ENCODE data around the gene APOC1. TPM values are rescaled to one million over a fixed set of nuclear protein-coding genes. Genes with fewer than 3 reads are reported as not detected.

Gene APOC1
- total and polyA plus RNA-seq, 8 donors = 5.4 to 70.6 (median 17.6) TPM; not detected in 2

- H3K27me3 ChIP-seq = peaks cover 2 to 46% (median 27%) of the 10 kb centered on the region in 3 donors
- H3K36me3 ChIP-seq = peaks cover 27 to 42% (median 39%) of the 10 kb centered on the region in 4 donors
- no peak for TF ChIP-seq EP300 (IDR thresholded peaks at IDR 0.05)
- no peak for DNase-seq
- no peaks in the 10 kb centered on the region for H3K9me3 ChIP-seq
- 57 to 64% (median 62%) methylated on average over 11 to 12 of the region's 12 CpGs for WGBS, 5 donors
- H3K27ac ChIP-seq = no peak overlapping the region
- H3K4me3 ChIP-seq = no peak overlapping the region
- peaks cover 21 to 36% (median 28%) of the 10 kb centered on the region in 4 donors for H3K4me1 ChIP-seq
- intact Hi-C loops (cut with DNase I; ENCODE audit: low total_unique reads) = loop anchor here (5.0 kb wide), 1 partner anchor 43 kb away; the partner anchor contains the start of gene APOC2
These were observed 9.9 kb upstream of the APOC1 start for GRCh38 chr19:44904426-44904994.

- Histone ChIP-seq H3K27me3 (peaks cover 2 to 46% (median 27%) of the 10 kb centered on the region in 3 donors), H3K4me3 (peak within 1 kb of the TSS in 3 of 4 donors; percentile 26 to 32 (median 28)), H3K27ac (peak within 1 kb of the TSS in 1 of 5 donors; percentile 17), H3K36me3 (peaks cover 24 to 32% (median 29%) of the 10 kb centered on the region in 4 donors), H3K4me1 (peaks cover 21 to 36% (median 28%) of the 10 kb centered on the region in 4 donors), H3K9me3 (no peaks in the 10 kb centered on the region)
- TF ChIP-seq CTCF (IDR thresholded peaks at IDR 0.05) = no peak
- peak in 1 of 3 donors; percentile 14 for TF ChIP-seq POLR2AphosphoS5 (IDR thresholded peaks at IDR 0.05)
- intact Hi-C loops (cut with DNase I; ENCODE audit: low total_unique reads) = no loop called here
- DNase-seq = peak in 1 of 2 donors; percentile 55
- 2 to 3% (median 3%) methylated on average over 18 to 20 of the region's 20 CpGs for WGBS, 5 donors
These were observed 8.8 kb upstream of the APOC1 start, which contains the start of gene APOE for GRCh38 chr19:44905437-44906160. Gene APOE, plus strand, starts transcription at chr19:44905796. Its CDS starts 829 bp downstream, at chr19:44906625.

- Histone ChIP-seq H3K36me3 (peaks cover 6 to 11% (median 8%) of the 10 kb centered on the region in 4 donors), H3K4me3 (no peak overlapping the region), H3K4me1 (peaks cover 28 to 44% (median 37%) of the 10 kb centered on the region in 4 donors), H3K27ac (no peak overlapping the region), H3K9me3 (no peaks in the 10 kb centered on the region), H3K27me3 (peaks cover 2 to 56% (median 27%) of the 10 kb centered on the region in 3 donors)
- WGBS, 5 donors = 90 to 97% (median 94%) methylated on average over 10 to 12 of the region's 12 CpGs
- TF ChIP-seq POLR2AphosphoS5 (IDR thresholded peaks at IDR 0.05) (no peak), POLR2A (IDR thresholded peaks at IDR 0.05) (no peak), EP300 (IDR thresholded peaks at IDR 0.05) (no peak), CTCF (IDR thresholded peaks at IDR 0.05) (no peak)
- no peak for DNase-seq
- intact Hi-C loops (cut with DNase I; ENCODE audit: low total_unique reads) = no loop called here
These were observed 6.8 kb upstream of the APOC1 start for GRCh38 chr19:44907613-44908012.

GRCh38 chr19:44908074-44908835 is 6.2 kb upstream of the APOC1 start:
- intact Hi-C loops (cut with DNase I; ENCODE audit: low total_unique reads) = no loop called here
- peaks cover 28 to 47% (median 36%) of the 10 kb centered on the region in 4 donors for H3K4me1 ChIP-seq
- H3K36me3 ChIP-seq = peaks cover under 1 to 5% (median 2%) of the 10 kb centered on the region in 4 donors
- TF ChIP-seq POLR2AphosphoS5 (IDR thresholded peaks at IDR 0.05) (no peak), EP300 (IDR thresholded peaks at IDR 0.05) (no peak), POLR2A (IDR thresholded peaks at IDR 0.05) (no peak), CTCF (IDR thresholded peaks at IDR 0.05) (no peak)
- no peaks in the 10 kb centered on the region for H3K9me3 ChIP-seq
- no peak overlapping the region for H3K4me3 ChIP-seq
- peaks cover 2 to 62% (median 27%) of the 10 kb centered on the region in 3 donors for H3K27me3 ChIP-seq
- no peak for DNase-seq
- WGBS, 5 donors = 91 to 97% (median 94%) methylated on average over 41 to 46 of the region's 46 CpGs
- H3K27ac ChIP-seq = no peak overlapping the region

Data from stomach (tissue), 9 donors.